ENCODE measurements around the gene FGD4.

Gene FGD4

GRCh38 chr12:32413412-32413811, 14.1 kb downstream of the FGD4 start:
- no peak for DNase-seq

- DNase-seq: no peak
These were observed 18.9 kb downstream of the FGD4 start for GRCh38 chr12:32418221-32418620.

GRCh38 chr12:32418903-32419519, 19.7 kb downstream of the FGD4 start:
- no peak for DNase-seq

- DNase-seq: no peak
These were observed 20.2 kb downstream of the FGD4 start for GRCh38 chr12:32419520-32419960.

GRCh38 chr12:32420356-32420755, 21.0 kb downstream of the FGD4 start:
- no peak for DNase-seq

- no peak for DNase-seq
These were observed 24.2 kb downstream of the FGD4 start for GRCh38 chr12:32423559-32423958.

- DNase-seq: peak; percentile 31
These were observed 31.7 kb downstream of the FGD4 start for GRCh38 chr12:32431025-32431424.

GRCh38 chr12:32435921-32436705, 36.8 kb downstream of the FGD4 start:
- no peak for DNase-seq

GRCh38 chr12:32437095-32437515, 37.7 kb downstream of the FGD4 start:
- no peak for DNase-seq

- no peak for DNase-seq
These were observed 40.9 kb downstream of the FGD4 start for GRCh38 chr12:32440120-32440865.

- no peak for DNase-seq
These were observed 44.1 kb downstream of the FGD4 start for GRCh38 chr12:32443491-32443890.

GRCh38 chr12:32444895-32445294, 45.5 kb downstream of the FGD4 start:
- peak; percentile 4 for DNase-seq

GRCh38 chr12:32445356-32445755, 46.0 kb downstream of the FGD4 start:
- DNase-seq: no peak

- DNase-seq: no peak
These were observed 47.2 kb downstream of the FGD4 start for GRCh38 chr12:32446316-32447119.

- no peak for DNase-seq
These were observed 49.2 kb downstream of the FGD4 start for GRCh38 chr12:32448586-32448985.

- DNase-seq: no peak
These were observed 51.0 kb downstream of the FGD4 start for GRCh38 chr12:32450363-32450762.

- no peak for DNase-seq
These were observed 51.4 kb downstream of the FGD4 start for GRCh38 chr12:32450768-32451167.

GRCh38 chr12:32451816-32452215, 52.5 kb downstream of the FGD4 start:
- no peak for DNase-seq

- DNase-seq: no peak
These were observed 54.7 kb downstream of the FGD4 start for GRCh38 chr12:32454075-32454474.

- no peak for DNase-seq
These were observed 55.5 kb downstream of the FGD4 start for GRCh38 chr12:32454866-32455265.

- DNase-seq: peak; percentile 25
These were observed 56.3 kb downstream of the FGD4 start for GRCh38 chr12:32455607-32456071.

- no peak for DNase-seq
These were observed 58.1 kb downstream of the FGD4 start for GRCh38 chr12:32457251-32458025.

All from NCI-H2029 treated with DMSO at 0.1 percent for 48 hours (cell line).